HG03565 (cell line): ENCODE results near the gene DPYD.
A peak's percentile ranks its signal among the peaks of the same experiment; 100 is the strongest.

ENCODE experiments used
- ATAC-seq: cut with Tn5 transposase; IDR thresholded peaks from one replicate; pipeline ENCODE4 v1.9.1; 2021; ENCODE audit warnings: mild to moderate bottlenecking, moderate library complexity; ENCODE audit not compliant: unreplicated experiment

Gene DPYD

DNA sequence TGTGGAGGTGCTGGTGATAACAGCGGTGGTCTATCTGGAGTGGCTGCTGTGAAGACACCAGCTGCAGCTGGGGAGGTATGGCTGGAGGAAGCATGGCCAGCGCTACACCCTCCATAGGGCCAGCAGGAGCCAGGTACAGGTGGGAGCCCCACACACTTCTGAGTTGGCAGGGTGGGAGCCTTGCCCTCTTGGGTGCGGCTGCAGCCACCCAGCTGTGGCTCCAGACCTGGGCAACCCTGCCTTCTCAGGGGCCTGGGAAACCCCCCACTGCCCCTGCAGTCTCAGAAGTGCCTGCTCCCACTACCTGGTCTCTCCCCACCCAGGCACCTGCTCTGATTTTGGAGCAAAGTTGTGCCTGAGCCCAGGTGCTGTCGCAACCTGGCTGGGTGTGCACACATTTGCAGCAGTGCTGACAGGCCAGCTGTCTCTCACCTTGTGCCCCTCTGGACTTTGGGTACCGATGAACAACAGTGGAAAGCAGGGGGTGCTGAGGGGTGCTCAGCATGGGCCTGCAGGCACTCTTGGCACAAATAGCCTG is 76.2 kb downstream of the DPYD start:
- no peak for ATAC-seq

- ATAC-seq: no peak
Observed at GRCh38 chr1:97841338-97841737, 79.5 kb downstream of the DPYD start.

DNA sequence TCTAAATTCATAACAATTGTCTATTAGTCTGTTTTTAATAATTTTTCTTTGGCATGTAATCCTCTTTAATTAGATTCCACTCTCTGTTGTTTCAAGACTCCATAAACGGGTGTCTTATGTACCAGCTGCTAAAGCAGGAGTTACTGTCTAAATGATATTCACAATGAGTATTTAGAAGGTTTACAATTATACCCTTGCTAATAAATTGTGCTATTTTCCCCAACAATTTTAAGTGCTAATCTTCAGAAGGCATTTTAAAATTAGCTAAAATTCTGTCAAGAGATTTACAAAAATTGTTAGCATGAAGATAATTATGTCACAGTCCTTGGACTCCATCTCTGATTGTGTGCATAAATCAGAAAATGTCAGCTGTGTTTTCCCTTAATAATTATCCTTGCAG is 83.7 kb downstream of the DPYD start:
- ATAC-seq: no peak

- no peak for ATAC-seq
Observed at GRCh38 chr1:97834899-97835298, 85.9 kb downstream of the DPYD start.

- no peak for ATAC-seq
Observed at GRCh38 chr1:97833881-97834280, 87.0 kb downstream of the DPYD start.

- ATAC-seq: no peak
Observed at GRCh38 chr1:97832481-97832880, 88.4 kb downstream of the DPYD start.

DNA sequence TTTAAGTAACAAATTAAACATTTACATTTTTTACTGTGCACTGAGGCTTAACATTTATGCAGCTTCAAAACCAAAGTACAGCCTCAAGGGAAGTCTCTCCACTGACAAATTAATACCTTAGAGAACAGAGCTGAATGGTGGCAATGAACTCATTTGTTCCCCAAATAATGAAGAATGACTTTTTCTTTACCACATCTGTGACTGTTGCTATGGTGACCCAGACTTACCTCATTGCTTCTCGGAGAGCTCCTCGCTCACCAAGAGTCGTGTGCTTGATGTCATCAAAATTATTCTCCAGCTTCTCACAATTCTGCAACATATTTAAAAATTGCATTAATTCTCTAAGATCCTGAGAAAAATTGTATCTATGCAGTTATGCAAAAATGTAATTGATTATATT is 92.9 kb downstream of the DPYD start:
- ATAC-seq: peak; percentile 72

DNA sequence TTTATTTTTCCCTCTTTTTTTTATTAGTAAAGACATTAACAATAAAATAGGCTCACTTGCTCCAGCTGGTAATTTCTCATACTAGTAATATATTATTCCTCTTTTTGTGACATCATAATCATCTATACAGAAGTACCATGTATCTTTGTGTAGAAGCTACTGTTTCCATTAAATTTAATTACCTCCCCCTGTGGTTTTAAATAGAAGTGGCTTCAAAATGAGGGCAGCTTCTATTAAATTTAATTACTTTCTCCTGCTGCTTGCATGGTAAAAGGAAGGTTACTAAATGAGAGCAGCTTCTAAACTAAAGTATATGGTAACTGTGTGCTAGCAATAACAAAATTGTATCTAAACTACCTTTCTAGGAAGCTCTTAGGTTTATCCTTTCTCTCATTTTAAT is 94.0 kb downstream of the DPYD start:
- no peak for ATAC-seq

DNA sequence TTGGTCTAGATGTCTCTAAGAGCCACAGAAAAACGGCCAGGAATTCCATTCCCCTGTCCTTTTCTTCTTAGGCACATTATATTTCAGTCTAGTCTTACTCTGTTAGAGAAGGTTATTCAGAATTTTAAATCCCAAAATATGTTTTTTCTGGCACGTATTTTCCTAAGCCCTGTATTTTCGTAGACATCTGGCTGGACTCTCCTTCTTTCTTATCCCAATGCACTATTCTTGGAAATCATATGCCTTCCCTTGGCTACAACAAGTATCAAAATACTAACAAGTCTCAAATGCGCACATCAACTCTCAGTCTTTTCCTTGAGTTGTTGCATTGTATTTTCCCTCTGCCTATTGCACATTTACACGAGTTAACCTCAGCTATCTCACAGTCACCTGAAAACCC is 96.2 kb downstream of the DPYD start:
- no peak for ATAC-seq

- no peak for ATAC-seq
Observed at GRCh38 chr1:97824200-97824599, 96.6 kb downstream of the DPYD start.

GRCh38 chr1:97820470-97821188 is 100.2 kb downstream of the DPYD start:
- ATAC-seq: peak; percentile 84

GRCh38 chr1:97816927-97817326 is 103.9 kb downstream of the DPYD start:
- ATAC-seq: no peak

DNA sequence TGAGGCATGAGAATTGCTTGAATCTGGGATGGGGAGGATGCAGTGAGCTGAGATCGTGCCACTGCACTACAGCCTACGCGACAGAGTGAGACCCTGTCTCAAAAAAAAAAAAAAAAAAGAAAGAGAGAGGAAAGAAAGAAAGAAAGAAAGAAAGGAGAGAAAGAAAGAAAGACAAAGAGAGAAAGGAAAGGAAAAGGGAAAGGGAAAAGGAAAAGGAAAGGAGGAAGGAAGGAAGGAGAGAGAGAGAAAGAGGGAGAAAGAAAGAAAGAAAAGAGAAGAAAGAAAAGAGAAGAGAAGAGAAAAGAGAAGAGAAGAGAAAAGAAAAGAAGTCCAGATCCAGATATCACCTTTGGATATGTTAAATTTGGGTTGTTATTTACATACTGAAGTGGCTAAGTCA is 106.0 kb downstream of the DPYD start:
- ATAC-seq: no peak

DNA sequence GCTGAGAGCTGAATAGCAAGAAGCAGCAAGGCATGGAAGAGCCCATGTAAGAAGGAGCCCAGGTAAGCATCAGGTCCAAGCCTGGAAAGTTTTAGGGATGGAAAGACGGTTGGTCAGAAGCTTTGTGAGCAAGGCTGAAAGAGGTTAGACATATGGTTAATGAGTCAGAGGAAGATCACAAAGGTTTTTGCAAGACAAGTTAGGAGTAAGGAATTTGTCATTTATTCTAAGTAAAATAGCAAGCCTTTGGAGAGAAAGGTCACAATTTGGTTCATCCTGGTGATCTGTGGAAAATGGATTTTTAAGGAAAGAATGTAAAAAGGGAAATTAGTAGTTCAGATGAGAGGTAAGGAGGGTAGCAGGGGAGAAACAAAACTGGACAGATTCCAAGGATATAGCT is 106.7 kb downstream of the DPYD start:
- ATAC-seq: no peak

- no peak for ATAC-seq
Observed at GRCh38 chr1:97812076-97812475, 108.8 kb downstream of the DPYD start.

- ATAC-seq: no peak
Observed at GRCh38 chr1:97806996-97807520, 113.8 kb downstream of the DPYD start.

GRCh38 chr1:97806326-97806725 is 114.5 kb downstream of the DPYD start:
- ATAC-seq: no peak

- no peak for ATAC-seq
Observed at GRCh38 chr1:97805093-97805492, 115.7 kb downstream of the DPYD start.

GRCh38 chr1:97803026-97803425 is 117.8 kb downstream of the DPYD start:
- ATAC-seq: no peak

GRCh38 chr1:97802011-97802410 is 118.8 kb downstream of the DPYD start:
- ATAC-seq: no peak

- ATAC-seq: no peak
Observed at GRCh38 chr1:97797403-97798183, 123.2 kb downstream of the DPYD start.

DNA sequence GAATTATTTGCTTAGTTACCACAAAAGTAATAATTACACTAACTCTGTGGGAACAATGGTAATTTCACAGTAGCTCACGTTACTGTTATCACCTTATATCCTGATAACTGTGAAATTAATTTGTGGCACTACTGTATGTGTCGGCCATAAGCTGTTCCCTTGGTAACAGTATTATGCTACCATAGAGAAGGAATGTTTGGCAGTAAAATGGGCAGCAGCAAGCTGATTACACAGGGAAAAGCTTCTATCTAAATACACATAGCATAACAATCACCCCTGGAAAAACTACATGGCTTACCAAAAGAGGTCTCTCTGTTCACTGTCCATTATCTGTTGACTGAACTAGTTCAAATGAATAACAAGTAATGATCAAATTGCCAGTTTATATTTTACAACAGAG is 124.1 kb downstream of the DPYD start:
- no peak for ATAC-seq
